ENCODE measurements around the gene SPHK2. TPM values are rescaled to one million over a fixed set of nuclear protein-coding genes. Genes with fewer than 3 reads are reported as not detected.

Gene SPHK2
- total and polyA plus RNA-seq, 2 of the 8 experiments (the other 6 are each of a cell fraction or from before 2014, with no cell fraction given): 43.9 to 60.9 TPM

DNA sequence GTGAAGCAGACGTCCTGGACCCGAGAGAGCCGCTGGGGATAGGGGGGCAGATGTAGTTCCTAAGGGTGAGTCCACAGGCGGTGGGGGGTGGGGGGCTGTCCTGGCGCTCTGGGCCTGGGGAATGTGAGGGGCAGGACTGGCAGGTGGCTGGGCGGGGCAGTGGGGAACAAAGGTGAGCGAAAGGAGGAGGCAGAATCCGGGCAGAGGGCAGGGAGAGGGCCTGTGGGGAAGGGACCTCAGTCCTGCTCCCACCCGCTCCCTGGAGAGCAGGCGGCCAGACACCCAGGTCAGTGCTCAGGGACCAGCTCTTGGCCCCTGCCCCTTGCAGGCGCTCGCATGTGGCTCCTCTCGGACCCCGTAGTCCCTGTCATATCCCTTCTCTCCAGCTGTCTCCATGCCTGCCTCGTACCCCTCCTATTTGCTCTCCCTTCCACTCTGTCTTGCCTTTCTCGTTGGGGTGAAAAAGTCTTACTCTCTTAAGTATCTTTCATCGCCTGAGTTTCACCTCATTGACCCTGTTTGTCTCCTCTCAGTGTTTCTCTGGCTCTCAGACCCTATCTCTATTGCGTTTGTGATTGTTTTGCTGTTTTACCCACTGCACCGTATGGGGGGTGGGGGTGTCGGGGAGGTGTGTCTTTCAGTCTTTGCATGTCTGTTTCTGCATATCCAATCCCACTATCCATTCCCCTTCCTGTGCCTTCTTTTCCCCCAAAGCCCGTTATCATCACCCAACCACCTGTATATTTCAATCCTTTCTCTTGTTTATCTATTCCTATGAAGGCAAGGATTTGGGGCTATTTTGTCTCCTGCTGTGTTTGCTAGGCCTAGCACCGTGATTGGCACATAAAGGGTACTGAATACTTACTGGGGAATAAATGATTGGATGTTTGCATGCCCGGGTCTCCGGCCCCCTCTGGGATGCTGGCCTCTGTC, 5.8 kb downstream of the SPHK2 start:
- H2AK5ac ChIP-seq (ENCODE audit: low read depth, low read length): peak overlapping the region; percentile 49; the same call in 1 of the 2 replicates
- H3K9me3 ChIP-seq (ENCODE audit: insufficient read depth in 2 of 2, low read depth in 1 of 2, low read length in 1 of 2): no peaks in the 10 kb centered on the region
- peak overlapping the region; percentile 48 for H4K5ac ChIP-seq (ENCODE audit: insufficient read length, low read depth, low read length)
- no peak overlapping the region for H4K8ac ChIP-seq (ENCODE audit: extremely low read depth, insufficient read depth, low read length)
- peaks cover 0 to 11% (median 1%) of the 10 kb centered on the region in 4 experiments; a peak in 1 of 8 replicates for H3K36me3 ChIP-seq (ENCODE audit: control insufficient read depth in 2 of 4, insufficient read depth in 4 of 4, low read length in 3 of 4)
- TF ChIP-seq TEAD4 (IDR thresholded peaks at IDR 0.05; ENCODE audit: low read depth, low read length) (0 out of 2 replicates have a peak, but pooled peaks have one; percentile 18), POLR2A (IDR thresholded peaks at IDR 0.05; ENCODE audit: control extremely low read depth in 1 of 2, low read depth in 2 of 2, low read length in 2 of 2) (peak in 1 of 2 experiments; percentile 78; a peak in 1 of 3 replicates), GABPA (IDR thresholded peaks at IDR 0.05; ENCODE audit: borderline replicate concordance, insufficient read depth, low read length) (no peak), POU5F1 (IDR thresholded peaks at IDR 0.05; ENCODE audit: low read depth, low read length) (no peak), POLR2AphosphoS5 (IDR thresholded peaks at IDR 0.05; ENCODE audit: low read depth, low read length) (peak; percentile 80), SIN3A (conservative IDR thresholded peaks at IDR 0.05 in 1 of 2, IDR thresholded peaks at IDR 0.05 in 1 of 2; ENCODE audit: low read depth in 1 of 2, low read length in 2 of 2) (peak in 1 of 2 experiments; percentile 42; a peak in 2 of 4 replicates)
- no peak for FAIRE-seq
- WGBS, 2 experiments (ENCODE audit: extremely low coverage in 1 of 2, insufficient coverage in 1 of 2, insufficient read length in 1 of 2, insufficient replicate concordance in 2 of 2, low coverage in 1 of 2, low lambda C conversion rate in 2 of 2, missing lambda C conversion rate in 1 of 2): 51% methylated on average over 20 of the region's 24 CpGs; no CpG with 5 or more reads in 1 of the 2 experiments
- CTCF ChIA-PET (ENCODE audit: partially characterized antibody): no interaction called here
- DNase-seq (ENCODE audit: low read depth in 1 of 2, low spot score in 2 of 2): no peak
- POLR2A ChIA-PET (ENCODE audit: partially characterized antibody): interaction anchor here (27.0 to 30.9 kb wide), 2 partner anchors 2 to 12 kb away, joined by 788 read pairs; partner anchors contain the start of genes DBP, FAM83E, RPL18 and SPACA4
- peaks cover 0 to 15% of the 10 kb centered on the region in 2 experiments; a peak in 3 of 4 replicates for H3K79me2 ChIP-seq (ENCODE audit: control insufficient read depth in 1 of 2, insufficient read depth in 2 of 2, low read length in 2 of 2)
- H3K23ac ChIP-seq (ENCODE audit: insufficient read length): no peak overlapping the region
- no peak overlapping the region for H2BK15ac ChIP-seq (ENCODE audit: low read length)
- H2BK120ac ChIP-seq (replicated peaks; ENCODE audit: low read depth, low read length): no peak overlapping the region
- H4K91ac ChIP-seq (replicated peaks; ENCODE audit: insufficient read length, low read length): no peak overlapping the region
- H3K4ac ChIP-seq (replicated peaks; ENCODE audit: insufficient read length, low read depth, low read length): peak overlapping the region; percentile 80
- no peak overlapping the region for H3K14ac ChIP-seq (ENCODE audit: insufficient read length)
- 0 out of 2 replicates have a peak overlapping the region, but pooled peaks have one; percentile 47 for H3K27ac ChIP-seq (ENCODE audit: low read depth, low read length)
- H3K4me1 ChIP-seq (replicated peaks in 1 of 4; ENCODE audit: control insufficient read depth in 3 of 4, insufficient read depth in 4 of 4, low read length in 3 of 4): peaks cover 3 to 17% (median 9%) of the 10 kb centered on the region in 4 experiments
- H4K20me1 ChIP-seq (replicated peaks in 1 of 2; ENCODE audit: control insufficient read depth in 1 of 2, insufficient read depth in 2 of 2, low read length in 2 of 2): peaks cover 2 to 8% of the 10 kb centered on the region in 2 experiments
- peak overlapping the region; percentile 92 for H3K56ac ChIP-seq (replicated peaks; ENCODE audit: insufficient read length, low read depth, low read length)
- peak overlapping the region; percentile 35 to 70 (median 66) for H3K9ac ChIP-seq (replicated peaks in 1 of 4; ENCODE audit: extremely low read depth in 1 of 4, low read depth in 3 of 4, low read length in 3 of 4)
- peaks cover 17% of the 10 kb centered on the region for H3K23me2 ChIP-seq (ENCODE audit: low read depth, low read length)
- peak overlapping the region; percentile 93 for H3K18ac ChIP-seq (ENCODE audit: extremely low read depth, low read length)
- H2BK20ac ChIP-seq (ENCODE audit: low read length): no peak overlapping the region
- H2AFZ ChIP-seq (ENCODE audit: low read length): no peak overlapping the region
- H3K79me1 ChIP-seq (ENCODE audit: low read depth, low read length): no peaks in the 10 kb centered on the region; the same call in 1 of the 2 replicates
- H3K4me2 ChIP-seq (ENCODE audit: insufficient read depth in 1 of 2, low read depth in 2 of 2, low read length in 2 of 2): peak overlapping the region; percentile 75 to 82
- peak overlapping the region; percentile 39; the same call in 1 of the 2 replicates for H2BK12ac ChIP-seq (ENCODE audit: low read depth, low read length)
- no peaks in the 10 kb centered on the region for H3K27me3 ChIP-seq (replicated peaks in 1 of 4; ENCODE audit: control insufficient read depth in 3 of 4, extremely low read depth in 1 of 4, insufficient read depth in 3 of 4, low read length in 3 of 4)
- H3K4me3 ChIP-seq (ENCODE audit: extremely low read depth in 1 of 4, insufficient read depth in 2 of 4, low read depth in 3 of 4, low read length in 4 of 4): peak overlapping the region; percentile 53 to 87 (median 80)
- H2BK5ac ChIP-seq (ENCODE audit: low read depth, low read length): peak overlapping the region; percentile 90; the same call in 1 of the 2 replicates

Data from H1 (cell line).